Lower leg skin (tissue), 3 donors: ENCODE measurements around the gene TOMM20.

Experiments used
- CTCF ChIP-seq, 3 donors: fragments of 450-650 bp; IDR thresholded peaks; one replicate each; pipeline ENCODE4 v1.5.1; 2016; ENCODE audit warnings: antibody characterized with exemption in 3 of 3, mild to moderate bottlenecking in 3 of 3, moderate library complexity in 2 of 3
- POLR2A ChIP-seq, 2 donors: fragments of 450-650 bp; IDR thresholded peaks; one replicate each; pipeline ENCODE4 v1.6.1; 2016 to 2017; ENCODE audit warnings: antibody characterized with exemption in 2 of 2, mild to moderate bottlenecking in 1 of 2, moderate library complexity in 1 of 2

- TF ChIP-seq CTCF (IDR thresholded peaks at IDR 0.05): no peak
- TF ChIP-seq POLR2A (IDR thresholded peaks at IDR 0.05): no peak
These were observed 35.5 kb downstream of the TOMM20 start for GRCh38 chr1:235093013-235093695.
